IMR-90 (cell line): ENCODE data around the gene POU2F1. TPM values are rescaled to one million over a fixed set of nuclear protein-coding genes. Genes with fewer than 3 reads are reported as not detected.

Source experiments
- ATAC-seq: fragments of 200-7000 bp; cut with Tn5 transposase; 2 replicates; pipeline ENCODE4 v1.9.1; 2020; ENCODE audit warnings: low read depth, mild to moderate bottlenecking, moderate library complexity
- BruUV-seq: library from RNA; stranded (reverse); fragments of 400-500 nt; replicated peaks from 2 replicates; lab custom pipeline; 2021; lab: Mats Ljungman, UMichigan
- CTCF ChIA-PET: fragments of 300-600 bp; formaldehyde crosslinking; extraction: SDS; loops from one replicate; lab custom pipeline; 2021; ENCODE audit warnings: antibody characterized with exemption; lab: Yijun Ruan, JAX
- POLR2A ChIA-PET: fragments of 300-600 bp; sonication (Branson Sonifier 250); formaldehyde crosslinking; loops from one replicate; lab custom pipeline; 2022; ENCODE audit warnings: antibody characterized with exemption; ENCODE audit not compliant: unreplicated experiment; lab: Charles Lee
- DNase-seq: peaks from one replicate; pipeline ENCODE4 v3.0.0; 2013
- H2AFZ ChIP-seq: replicated peaks from 2 replicates; pipeline ENCODE3; 2013; ENCODE audit warnings: low read length, mild to moderate bottlenecking; ENCODE audit not compliant: poor library complexity
- H2AK5ac ChIP-seq: 2 replicates; pipeline ENCODE4 v1.6.1; 2013; ENCODE audit warnings: low read depth, low read length, inconsistent platforms
- H2AK9ac ChIP-seq: replicated peaks from 2 replicates; pipeline ENCODE3; 2013; ENCODE audit warnings: mild to moderate bottlenecking, low read depth, low read length, moderate library complexity; ENCODE audit not compliant: poor library complexity
- H2BK120ac ChIP-seq: 2 replicates; pipeline ENCODE4 v1.6.1; 2013; ENCODE audit warnings: low read depth, low read length, inconsistent platforms
- H2BK15ac ChIP-seq: 3 replicates; pipeline ENCODE4 v1.6.1; 2013; ENCODE audit warnings: low read depth, low read length, inconsistent platforms
- H2BK20ac ChIP-seq: 2 replicates; pipeline ENCODE4 v1.6.1; 2013; ENCODE audit warnings: low read depth, mild to moderate bottlenecking, inconsistent platforms, low read length, moderate library complexity
- H2BK5ac ChIP-seq: 2 replicates; pipeline ENCODE4 v1.6.1; 2013; ENCODE audit warnings: mild to moderate bottlenecking, low read depth, low read length, inconsistent platforms; ENCODE audit not compliant: poor library complexity, severe bottlenecking
- H3K14ac ChIP-seq: replicated peaks from 2 replicates; pipeline ENCODE4 v1.6.1; 2013; ENCODE audit warnings: low read depth, low read length, inconsistent platforms
- H3K18ac ChIP-seq: 2 replicates; pipeline ENCODE4 v1.6.1; 2013; ENCODE audit warnings: low read depth, low read length, control low read depth
- H3K23ac ChIP-seq: 2 replicates; pipeline ENCODE4 v1.6.1; 2013; ENCODE audit warnings: low read depth, low read length, inconsistent platforms
- H3K27ac ChIP-seq: 2 replicates; pipeline ENCODE4 v1.5.1; 2013; ENCODE audit warnings: mild to moderate bottlenecking, control low read depth, low read length; ENCODE audit not compliant: insufficient read depth
- H3K27me3 ChIP-seq: 2 replicates; pipeline ENCODE4 v1.6.1; 2013; ENCODE audit warnings: low read length; ENCODE audit not compliant: control insufficient read depth, insufficient read depth
- H3K36me3 ChIP-seq: 2 replicates; pipeline ENCODE4 v1.6.1; 2013; ENCODE audit warnings: low read length, mixed read lengths; ENCODE audit not compliant: control insufficient read depth, insufficient read depth
- H3K4ac ChIP-seq: 2 replicates; pipeline ENCODE4 v1.6.1; 2013; ENCODE audit warnings: low read depth, low read length, inconsistent platforms
- H3K4me1 ChIP-seq: 2 replicates; pipeline ENCODE4 v1.6.1; 2013; ENCODE audit warnings: low read length, mixed read lengths; ENCODE audit not compliant: control insufficient read depth, insufficient read depth
- H3K4me2 ChIP-seq: 2 replicates; pipeline ENCODE4 v1.6.1; 2013; ENCODE audit warnings: low read depth, mild to moderate bottlenecking, control low read depth, low read length, moderate library complexity
- H3K4me3 ChIP-seq: 2 replicates; pipeline ENCODE4 v1.5.1; 2013; ENCODE audit warnings: low read depth, mild to moderate bottlenecking, control low read depth, low read length, moderate library complexity; ENCODE audit not compliant: insufficient read depth
- H3K56ac ChIP-seq: 2 replicates; pipeline ENCODE4 v1.6.1; 2013; ENCODE audit warnings: low read length, inconsistent platforms; ENCODE audit not compliant: insufficient read depth; ENCODE audit errors: extremely low read depth
- H3K79me1 ChIP-seq, 2 experiments: 2 replicates each; pipeline ENCODE4 v1.6.1; 2013; ENCODE audit warnings: low read length in 2 of 2, inconsistent platforms in 1 of 2, low read depth in 1 of 2
- H3K9ac ChIP-seq: 2 replicates; pipeline ENCODE4 v1.6.1; 2013; ENCODE audit warnings: low read depth, low read length, control low read depth
- H3K9me1 ChIP-seq: 2 replicates; pipeline ENCODE4 v1.6.1; 2013; ENCODE audit warnings: low read length, inconsistent platforms; ENCODE audit not compliant: insufficient read depth
- H3K9me3 ChIP-seq: 2 replicates; pipeline ENCODE4 v1.6.1; 2013; ENCODE audit warnings: low read length; ENCODE audit not compliant: control insufficient read depth, insufficient read depth
- H4K20me1 ChIP-seq: 2 replicates; pipeline ENCODE4 v1.6.1; 2013; ENCODE audit warnings: low read length, inconsistent platforms; ENCODE audit not compliant: insufficient read depth
- H4K5ac ChIP-seq: 2 replicates; pipeline ENCODE4 v1.6.1; 2013; ENCODE audit warnings: mild to moderate bottlenecking, low read depth, low read length, control low read depth
- H4K8ac ChIP-seq, 2 experiments: 2 replicates each; pipeline ENCODE4 v1.6.1; 2013; ENCODE audit warnings: low read depth in 2 of 2, low read length in 2 of 2, control low read depth in 1 of 2, inconsistent platforms in 1 of 2
- H4K91ac ChIP-seq: 2 replicates; pipeline ENCODE4 v1.6.1; 2013; ENCODE audit warnings: low read depth, low read length, inconsistent platforms; ENCODE audit not compliant: insufficient read depth
- BHLHE40 ChIP-seq: fragments of 150-350 bp; IDR thresholded peaks from 2 replicates; pipeline ENCODE4 v1.6.1; 2016; ENCODE audit warnings: mild to moderate bottlenecking, low read depth, low read length
- CEBPB ChIP-seq: IDR thresholded peaks from 2 replicates; pipeline ENCODE4 v1.6.1; 2012; ENCODE audit warnings: low read depth, low read length, improper control_type of control experiment
- CHD1 ChIP-seq: IDR thresholded peaks from 2 replicates; pipeline ENCODE4 v1.6.1; 2012; ENCODE audit warnings: low read depth, low read length, improper control_type of control experiment
- CTCF ChIP-seq: conservative IDR thresholded peaks from 2 replicates; pipeline ENCODE4 v1.5.1; 2012; ENCODE audit warnings: mild to moderate bottlenecking, low read depth, low read length, improper control_type of control experiment
- ELK1 ChIP-seq: fragments of 150-350 bp; IDR thresholded peaks from 2 replicates; pipeline ENCODE4 v1.6.1; 2016; ENCODE audit warnings: low read depth, mild to moderate bottlenecking, low read length, moderate library complexity, borderline replicate concordance
- FOS ChIP-seq: fragments of 150-350 bp; IDR thresholded peaks from 2 replicates; pipeline ENCODE4 v1.6.1; 2016; ENCODE audit warnings: low read depth, low read length
- MAFK ChIP-seq: IDR thresholded peaks from 2 replicates; pipeline ENCODE4 v1.6.1; 2012; ENCODE audit warnings: low read depth, low read length, improper control_type of control experiment
- MAZ ChIP-seq: IDR thresholded peaks from 2 replicates; pipeline ENCODE4 v1.6.1; 2012; ENCODE audit warnings: low read depth, mild to moderate bottlenecking, low read length, improper control_type of control experiment, moderate library complexity, borderline replicate concordance
- MXI1 ChIP-seq: IDR thresholded peaks from 2 replicates; pipeline ENCODE4 v1.6.1; 2012; ENCODE audit warnings: low read depth, mild to moderate bottlenecking, low read length, moderate library complexity, borderline replicate concordance
- POLR2A ChIP-seq: IDR thresholded peaks from 2 replicates; pipeline ENCODE4 v1.6.1; 2012; ENCODE audit warnings: mild to moderate bottlenecking, low read depth, low read length
- RAD21 ChIP-seq: IDR thresholded peaks from 2 replicates; pipeline ENCODE4 v1.6.1; 2012; ENCODE audit warnings: low read length, improper control_type of control experiment
- RCOR1 ChIP-seq: IDR thresholded peaks from 2 replicates; pipeline ENCODE4 v1.6.1; 2012; ENCODE audit warnings: mild to moderate bottlenecking, low read length, improper control_type of control experiment; ENCODE audit not compliant: insufficient replicate concordance
- RFX5 ChIP-seq: IDR thresholded peaks from 2 replicates; pipeline ENCODE4 v1.8.0; 2012; ENCODE audit warnings: low read depth, mild to moderate bottlenecking, low read length, moderate library complexity
- SMC3 ChIP-seq: fragments of 150-350 bp; IDR thresholded peaks from 2 replicates; pipeline ENCODE4 v1.6.1; 2016; ENCODE audit warnings: low read depth, mild to moderate bottlenecking, antibody characterized with exemption, low read length, moderate library complexity
- USF2 ChIP-seq: fragments of 150-350 bp; IDR thresholded peaks from 2 replicates; pipeline ENCODE4 v1.6.1; 2017; ENCODE audit warnings: mild to moderate bottlenecking, antibody characterized with exemption, low read length, low read depth
- WGBS, 2 experiments: methylation state at CpG; one replicate each; pipeline versions ENCODE4 v1.1.5 to v1.1.7; 2013; ENCODE audit warnings: missing lambda C conversion rate in 2 of 2; ENCODE audit not compliant: insufficient read length in 1 of 2; ENCODE audit errors: extremely low coverage in 2 of 2; 5-methylcytosine and 5-hydroxymethylcytosine counted together
- dilution Hi-C: fragments of 300-500 bp; cut with HindIII; formaldehyde crosslinking; loops from one replicate; pipeline ENCODE4 v1.14.3; 2018; ENCODE audit warnings: low sequenced_read_pairs; ENCODE audit not compliant: unreplicated experiment
- in situ Hi-C: fragments of 300-500 bp; cut with MboI; formaldehyde crosslinking; loops from 3 replicates; pipeline ENCODE4 v1.14.3; 2019; ENCODE audit warnings: low sequenced_read_pairs, inconsistent platforms, mixed read lengths
- intact Hi-C: fragments of 100-400 bp; cut with micrococcal nuclease; formaldehyde crosslinking; loops from 2 replicates; pipeline ENCODE4 v1.10.0; 2022
- polyA plus RNA-seq, 3 experiments: library from polyadenylated mRNA; depleted of rRNA; stranded (reverse); fragments of >200 nt; gene quantifications; 2 replicates each; pipeline ENCODE4 v1.2.3, GENCODE V29; 2012; ENCODE audit warnings: low replicate concordance in 1 of 3
- total RNA-seq: library from RNA; depleted of rRNA; stranded (reverse); fragments of >200 nt; gene quantifications from 2 replicates; pipeline ENCODE4 v1.2.3, GENCODE V29; 2012

The POU2F1 gene
- total and polyA plus RNA-seq, 2 of the 4 experiments (the other 2 are of a cell fraction) = 1.2 to 3.4 TPM

- in situ Hi-C loops = no loop called here
- POLR2A ChIA-PET = no interaction called here
Measured at GRCh38 chr1:167408355-167408754, 187.7 kb downstream of the POU2F1 start.

More at GRCh38 chr1:167408355-167408754, 187.7 kb downstream of the POU2F1 start:
- H3K23ac ChIP-seq = no peak overlapping the region
- no peak overlapping the region for H2BK20ac ChIP-seq
- TF ChIP-seq BHLHE40 (no peak), CHD1 (no peak), USF2 (no peak), RCOR1 (no peak), FOS (no peak), SMC3 (no peak), RFX5 (no peak), MAFK (no peak), MAZ (no peak), CEBPB (no peak), ELK1 (no peak), CTCF (no peak), MXI1 (no peak), POLR2A (no peak), RAD21 (no peak)
- H4K8ac ChIP-seq = no peak overlapping the region
- no peak overlapping the region for H3K9ac ChIP-seq
- H2BK120ac ChIP-seq = no peak overlapping the region
- H2AFZ ChIP-seq = no peak overlapping the region
- H4K91ac ChIP-seq = no peak overlapping the region
- BruUV-seq = no TSS peak
- H2AK5ac ChIP-seq = no peak overlapping the region
- no CpG with 5 or more reads among the region's 1 CpG for WGBS, 2 experiments
- dilution Hi-C loops = no loop called here
- CTCF ChIA-PET = interaction anchor here (1.4 kb wide), 1 partner anchor 9 kb away, joined by 4 read pairs; no protein-coding TSS in a partner anchor
- no peak overlapping the region for H3K4me2 ChIP-seq
- no peaks in the 10 kb centered on the region for H3K79me1 ChIP-seq
- H3K4ac ChIP-seq = no peak overlapping the region
- peaks cover 7% of the 10 kb centered on the region for H3K36me3 ChIP-seq
- H3K27ac ChIP-seq = no peak overlapping the region
- no peak overlapping the region for H2BK15ac ChIP-seq
- no peaks in the 10 kb centered on the region for H3K9me3 ChIP-seq
- DNase-seq = no peak
- no peak overlapping the region for H3K4me3 ChIP-seq
- no peak overlapping the region for H3K56ac ChIP-seq
- no peaks in the 10 kb centered on the region for H4K20me1 ChIP-seq
- H3K9me1 ChIP-seq = no peaks in the 10 kb centered on the region
- intact Hi-C loops = no loop called here
- no peak overlapping the region for H3K14ac ChIP-seq
- H3K4me1 ChIP-seq = no peaks in the 10 kb centered on the region
- no peak overlapping the region for H2BK5ac ChIP-seq
- no peak for ATAC-seq
- H4K5ac ChIP-seq = no peak overlapping the region
- H3K27me3 ChIP-seq = no peaks in the 10 kb centered on the region
- no peak overlapping the region for H2AK9ac ChIP-seq
- H3K18ac ChIP-seq = no peak overlapping the region
